Uterus (tissue), 4 donors: ENCODE measurements around the gene EYS. TPM values are rescaled to one million over a fixed set of nuclear protein-coding genes. Genes with fewer than 3 reads are reported as not detected.

Source experiments
- DNase-seq, 2 donors: peaks; one replicate each; pipeline ENCODE4 v3.0.0-alpha.2; 2019 to 2020
- H3K27ac ChIP-seq, 2 donors: fragments of 200-600 bp; sonication (generic); 1 replicate in 1 of 2; 2 replicates in 1 of 2; pipeline ENCODE4 v1.5.1; 2016 to 2018
- H3K27me3 ChIP-seq, 2 donors: fragments of 200-600 bp; sonication (generic); one replicate each; pipeline ENCODE4 v1.5.1; 2018 to 2019; ENCODE audit warnings: control low read depth in 1 of 2
- H3K36me3 ChIP-seq, 2 donors: fragments of 200-600 bp; sonication (generic); one replicate each; pipeline ENCODE4 v1.5.1; 2019; ENCODE audit warnings: control low read depth in 1 of 2
- H3K4me1 ChIP-seq, 2 donors: fragments of 200-600 bp; sonication (generic); one replicate each; pipeline ENCODE4 v1.5.1; 2018 to 2019; ENCODE audit warnings: control low read depth in 1 of 2
- H3K4me3 ChIP-seq, 2 donors: fragments of 200-600 bp; sonication (generic); 1 replicate in 1 of 2; 2 replicates in 1 of 2; pipeline ENCODE4 v1.5.1; 2018 to 2019; ENCODE audit warnings: mild to moderate bottlenecking in 1 of 2
- H3K9me3 ChIP-seq, 2 donors: fragments of 200-600 bp; sonication (generic); one replicate each; pipeline ENCODE4 v1.5.1; 2019; ENCODE audit warnings: control low read depth in 1 of 2
- POLR2A ChIP-seq, 2 donors: fragments of 450-650 bp; IDR thresholded peaks; one replicate each; pipeline ENCODE4 v1.6.1; 2016; ENCODE audit warnings: antibody characterized with exemption in 2 of 2, mild to moderate bottlenecking in 1 of 2, moderate library complexity in 1 of 2
- intact Hi-C: fragments of 100-400 bp; cut with DNase I; formaldehyde crosslinking; loops from one replicate; pipeline ENCODE4 v1.15.1; 2023; ENCODE audit warnings: low total_unique reads
- total RNA-seq, 4 donors: library from RNA; depleted of rRNA in 3 of 4; stranded (reverse); fragments of >200 nt in 3 of 4; gene quantifications; one replicate each; pipeline versions ENCODE4 v1.1.0 to v1.2.4, GENCODE V29; 2014 to 2023
- TF ChIP-seq, protein P1 (sequence below), 4 experiments: fragments of 200-600 bp in 2 of 4; fragments of 450-650 bp in 2 of 4; sonication (generic) in 2 of 4; IDR thresholded peaks; one replicate each; pipeline ENCODE4 v1.5.1; 2016 to 2019; ENCODE audit warnings: antibody characterized with exemption in 4 of 4, mild to moderate bottlenecking in 2 of 4, moderate library complexity in 1 of 4
- donor health status: DM: yes; HTN: yes; CAD: no.

Gene EYS
- total RNA-seq, 4 donors from 2014 or later = 1.3 TPM; not detected in 3

DNA sequence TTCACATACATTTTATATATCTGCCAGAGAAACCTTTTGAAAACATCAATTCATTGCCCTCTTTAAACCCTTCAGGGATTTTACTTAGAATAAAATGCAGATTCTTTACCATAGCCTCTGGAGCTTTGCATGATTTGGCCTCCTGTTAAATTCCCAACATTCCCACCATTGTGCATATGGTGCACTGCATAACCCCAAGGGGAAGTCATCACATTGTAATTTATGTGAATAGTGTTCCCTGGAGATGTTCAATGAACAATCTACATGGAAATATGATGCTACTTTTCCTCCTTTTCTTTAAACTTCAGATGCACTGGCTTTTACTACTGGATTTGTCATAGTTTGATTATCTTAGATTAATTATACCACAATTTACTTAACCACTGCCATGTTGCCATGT, 1976.7 kb downstream of the EYS start:
- no peak for DNase-seq
- Histone ChIP-seq H3K4me1 (no peaks in the 10 kb centered on the region), H3K9me3 (no peaks in the 10 kb centered on the region), H3K27me3 (no peaks in the 10 kb centered on the region), H3K27ac (no peak overlapping the region), H3K4me3 (no peak overlapping the region), H3K36me3 (no peaks in the 10 kb centered on the region)
- TF ChIP-seq, protein P1, sequence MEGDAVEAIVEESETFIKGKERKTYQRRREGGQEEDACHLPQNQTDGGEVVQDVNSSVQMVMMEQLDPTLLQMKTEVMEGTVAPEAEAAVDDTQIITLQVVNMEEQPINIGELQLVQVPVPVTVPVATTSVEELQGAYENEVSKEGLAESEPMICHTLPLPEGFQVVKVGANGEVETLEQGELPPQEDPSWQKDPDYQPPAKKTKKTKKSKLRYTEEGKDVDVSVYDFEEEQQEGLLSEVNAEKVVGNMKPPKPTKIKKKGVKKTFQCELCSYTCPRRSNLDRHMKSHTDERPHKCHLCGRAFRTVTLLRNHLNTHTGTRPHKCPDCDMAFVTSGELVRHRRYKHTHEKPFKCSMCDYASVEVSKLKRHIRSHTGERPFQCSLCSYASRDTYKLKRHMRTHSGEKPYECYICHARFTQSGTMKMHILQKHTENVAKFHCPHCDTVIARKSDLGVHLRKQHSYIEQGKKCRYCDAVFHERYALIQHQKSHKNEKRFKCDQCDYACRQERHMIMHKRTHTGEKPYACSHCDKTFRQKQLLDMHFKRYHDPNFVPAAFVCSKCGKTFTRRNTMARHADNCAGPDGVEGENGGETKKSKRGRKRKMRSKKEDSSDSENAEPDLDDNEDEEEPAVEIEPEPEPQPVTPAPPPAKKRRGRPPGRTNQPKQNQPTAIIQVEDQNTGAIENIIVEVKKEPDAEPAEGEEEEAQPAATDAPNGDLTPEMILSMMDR (IDR thresholded peaks at IDR 0.05) = no peak
- no peak for TF ChIP-seq POLR2A (IDR thresholded peaks at IDR 0.05)
- intact Hi-C loops = no loop called here

DNA sequence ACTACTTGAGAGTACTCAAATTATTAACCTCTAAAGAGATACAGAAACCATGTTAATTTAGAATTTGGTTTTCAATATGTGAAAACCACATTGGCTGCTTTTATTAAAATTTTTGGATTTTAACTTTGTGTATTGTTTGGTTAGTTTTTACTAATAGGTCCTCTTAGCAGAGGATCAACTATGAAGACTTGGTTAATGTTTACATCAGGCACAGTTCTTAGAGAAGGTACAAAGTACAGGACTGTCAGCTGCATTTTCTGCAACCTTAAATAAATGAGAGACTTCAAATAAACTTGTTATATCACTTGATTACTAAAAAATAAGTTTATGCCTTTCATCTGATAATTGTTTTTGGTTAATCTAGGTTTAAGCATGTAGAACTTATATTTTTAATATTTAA, 1982.3 kb downstream of the EYS start:
- H3K27me3 ChIP-seq = no peaks in the 10 kb centered on the region
- intact Hi-C loops = no loop called here
- H3K4me3 ChIP-seq = no peak overlapping the region
- no peaks in the 10 kb centered on the region for H3K9me3 ChIP-seq
- no peaks in the 10 kb centered on the region for H3K36me3 ChIP-seq
- TF ChIP-seq POLR2A (IDR thresholded peaks at IDR 0.05) = no peak
- TF ChIP-seq, protein P1 (IDR thresholded peaks at IDR 0.05) = no peak
- no peaks in the 10 kb centered on the region for H3K4me1 ChIP-seq
- H3K27ac ChIP-seq = no peak overlapping the region
- no peak for DNase-seq

DNA sequence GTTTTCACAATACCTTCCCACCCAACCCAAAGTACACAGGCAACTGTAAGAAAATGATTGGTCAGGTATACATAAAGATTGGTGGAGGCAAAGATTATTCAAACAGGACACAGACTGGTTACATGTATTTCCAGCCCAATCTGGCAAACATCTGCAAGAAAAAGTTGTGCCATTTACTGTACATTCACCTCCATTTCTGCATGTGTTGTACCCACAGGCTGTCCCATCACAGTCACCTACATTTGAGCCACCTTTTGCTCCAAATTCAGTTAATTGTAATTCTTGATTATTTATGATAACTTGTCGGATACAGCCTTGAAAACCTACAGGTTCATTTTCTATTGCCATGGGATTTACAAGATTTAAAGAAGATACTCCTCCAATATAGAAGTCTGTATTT, 1985.8 kb downstream of the EYS start:
- H3K4me1 ChIP-seq = no peaks in the 10 kb centered on the region
- no peak for TF ChIP-seq POLR2A (IDR thresholded peaks at IDR 0.05)
- TF ChIP-seq, protein P1 (IDR thresholded peaks at IDR 0.05) = no peak
- no peak for DNase-seq
- H3K27ac ChIP-seq = no peak overlapping the region
- no peaks in the 10 kb centered on the region for H3K36me3 ChIP-seq
- H3K27me3 ChIP-seq = no peaks in the 10 kb centered on the region
- H3K4me3 ChIP-seq = no peak overlapping the region
- intact Hi-C loops = no loop called here
- H3K9me3 ChIP-seq = no peaks in the 10 kb centered on the region

DNA sequence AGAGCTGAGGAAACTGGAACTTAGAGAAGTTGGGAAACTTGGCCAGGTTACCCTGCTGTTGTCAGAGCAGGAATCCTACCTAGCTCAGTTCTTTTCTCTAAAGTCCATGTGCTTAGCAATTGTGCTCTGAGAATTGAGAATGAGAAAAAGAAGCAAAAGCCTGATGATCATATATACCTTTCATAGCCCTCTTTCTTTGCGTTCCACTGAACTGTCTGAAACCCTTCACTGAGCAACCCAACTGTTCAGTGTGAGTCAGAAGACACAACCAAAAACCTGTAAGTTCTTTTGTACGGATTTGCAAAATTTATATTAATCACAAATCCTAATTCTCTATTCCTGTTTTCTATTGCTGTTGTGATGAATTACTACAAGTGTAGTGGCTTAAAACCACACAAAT, 1990.9 kb downstream of the EYS start:
- Histone ChIP-seq H3K9me3 (no peaks in the 10 kb centered on the region), H3K27ac (no peak overlapping the region), H3K4me1 (no peaks in the 10 kb centered on the region), H3K27me3 (no peaks in the 10 kb centered on the region), H3K4me3 (no peak overlapping the region), H3K36me3 (no peaks in the 10 kb centered on the region)
- intact Hi-C loops = no loop called here
- no peak for DNase-seq
- TF ChIP-seq POLR2A (IDR thresholded peaks at IDR 0.05) = no peak

DNA sequence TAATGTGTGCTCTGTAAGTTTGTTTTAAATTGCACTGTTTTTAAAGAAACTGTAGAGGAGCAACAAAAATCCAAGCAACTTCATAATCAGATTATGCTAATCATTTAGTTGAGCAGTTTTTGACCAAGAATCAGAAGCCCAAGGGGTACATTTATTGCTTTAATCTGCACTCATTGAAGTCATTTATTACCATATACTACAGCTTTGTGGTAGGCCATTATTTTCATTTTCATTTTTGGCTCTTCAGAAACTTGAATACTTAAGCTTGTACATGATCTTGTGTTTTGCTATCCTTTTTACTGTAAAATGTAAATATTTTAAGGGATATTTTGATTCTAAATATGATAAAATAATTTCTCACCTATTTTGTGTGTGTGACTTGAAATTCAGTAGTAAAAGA, 1992.9 kb downstream of the EYS start:
- no peak for DNase-seq
- H3K27me3 ChIP-seq = no peaks in the 10 kb centered on the region
- intact Hi-C loops = no loop called here
- H3K36me3 ChIP-seq = no peaks in the 10 kb centered on the region
- no peaks in the 10 kb centered on the region for H3K9me3 ChIP-seq
- no peak overlapping the region for H3K4me3 ChIP-seq
- no peaks in the 10 kb centered on the region for H3K4me1 ChIP-seq
- H3K27ac ChIP-seq = no peak overlapping the region
- TF ChIP-seq POLR2A (IDR thresholded peaks at IDR 0.05) = no peak
- TF ChIP-seq, protein P1 (IDR thresholded peaks at IDR 0.05) = no peak

DNA sequence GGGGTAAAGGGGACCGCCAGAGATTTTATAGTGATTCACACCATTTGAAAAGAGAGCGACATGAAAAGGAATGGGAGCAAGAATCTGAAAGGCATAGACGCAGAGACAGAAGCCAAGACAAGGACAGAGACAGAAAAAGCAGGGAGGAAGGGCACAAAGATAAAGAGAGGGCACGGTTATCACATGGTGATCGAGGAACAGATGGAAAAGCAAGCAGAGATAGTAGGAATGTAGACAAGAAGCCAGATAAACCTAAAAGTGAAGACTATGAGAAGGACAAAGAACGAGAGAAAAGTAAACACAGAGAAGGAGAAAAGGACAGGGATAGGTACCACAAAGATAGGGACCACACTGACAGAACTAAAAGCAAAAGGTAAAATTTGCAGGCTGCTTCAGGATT, 1993.7 kb downstream of the EYS start:
- Histone ChIP-seq H3K4me3 (no peak overlapping the region), H3K9me3 (no peaks in the 10 kb centered on the region), H3K4me1 (no peaks in the 10 kb centered on the region), H3K36me3 (no peaks in the 10 kb centered on the region), H3K27ac (no peak overlapping the region), H3K27me3 (no peaks in the 10 kb centered on the region)
- DNase-seq = no peak
- intact Hi-C loops = no loop called here
- TF ChIP-seq POLR2A (IDR thresholded peaks at IDR 0.05) = no peak
- TF ChIP-seq, protein P1 (IDR thresholded peaks at IDR 0.05) = no peak
